HEK293 (cell line): ENCODE measurements around the gene AARS2.

Source experiments
- CTCF ChIA-PET: fragments of 350-600 bp; formaldehyde crosslinking; extraction: SDS; loops from one replicate; lab custom pipeline; 2021; ENCODE audit warnings: antibody characterized with exemption; lab: Yijun Ruan, JAX
- POLR2A ChIA-PET: fragments of 300-600 bp; formaldehyde crosslinking; extraction: SDS; loops from one replicate; lab custom pipeline; 2020; ENCODE audit warnings: antibody characterized with exemption, inconsistent platforms; lab: Yijun Ruan, JAX
- H3K27ac ChIP-seq: fragments of 200-500 bp; sonication (Bioruptor generic); 2 replicates; pipeline ENCODE4 v1.5.1; 2014; ENCODE audit warnings: low read depth, low read length, control low read depth, inconsistent platforms; ENCODE audit errors: extremely low read depth
- H3K36me3 ChIP-seq, 2 experiments: fragments of 200-500 bp in 1 of 2; sonication (Bioruptor generic) in 1 of 2; 1 replicate in 1 of 2; 2 replicates in 1 of 2; pipeline ENCODE4 v1.5.1; 2014 to 2017; ENCODE audit warnings: inconsistent platforms in 2 of 2, low read length in 2 of 2; ENCODE audit not compliant: control insufficient read depth in 2 of 2, insufficient read depth in 1 of 2
- H3K4me1 ChIP-seq: fragments of 200-500 bp; sonication (Bioruptor generic); 2 replicates; pipeline ENCODE4 v1.5.1; 2014; ENCODE audit warnings: mild to moderate bottlenecking, low read length, inconsistent platforms; ENCODE audit not compliant: control insufficient read depth, insufficient read depth
- H3K4me3 ChIP-seq: 2 replicates; pipeline ENCODE4 v1.5.1; 2011; ENCODE audit warnings: low read depth, mild to moderate bottlenecking, control low read depth, low read length, moderate library complexity
- H3K9me3 ChIP-seq: fragments of 200-500 bp; sonication (Bioruptor generic); 2 replicates; pipeline ENCODE4 v1.5.1; 2014; ENCODE audit warnings: low read depth, low read length, inconsistent platforms; ENCODE audit not compliant: control insufficient read depth, insufficient read depth
- BCL11A ChIP-seq: fragments of 450-650 bp; formaldehyde crosslinking; IDR thresholded peaks from 2 replicates; pipeline ENCODE4 v1.5.1; 2016; ENCODE audit warnings: low read depth, missing biosample characterization, missing genetic modification characterization
- KLF7 ChIP-seq: fragments of 450-650 bp; formaldehyde crosslinking; IDR thresholded peaks from 2 replicates; pipeline ENCODE4 v1.5.1; 2016; ENCODE audit warnings: missing biosample characterization, missing genetic modification characterization, borderline replicate concordance
- MEIS1 ChIP-seq: sonication (generic); formaldehyde crosslinking; IDR thresholded peaks from 2 replicates; pipeline ENCODE4 v1.8.1; 2022; ENCODE audit warnings: missing genetic modification reagents, mild to moderate bottlenecking, borderline replicate concordance
- MYNN ChIP-seq: fragments of 450-650 bp; formaldehyde crosslinking; IDR thresholded peaks from 2 replicates; pipeline ENCODE4 v1.5.1; 2016; ENCODE audit warnings: missing biosample characterization, missing genetic modification characterization, borderline replicate concordance
- WT1 ChIP-seq: fragments of 450-650 bp; formaldehyde crosslinking; IDR thresholded peaks from 2 replicates; pipeline ENCODE4 v1.5.1; 2016; ENCODE audit warnings: missing biosample characterization, missing genetic modification characterization
- ZBTB48 ChIP-seq: fragments of 450-650 bp; formaldehyde crosslinking; IDR thresholded peaks from 2 replicates; pipeline ENCODE4 v1.5.1; 2016; ENCODE audit warnings: missing biosample characterization, missing genetic modification characterization
- ZFP69B ChIP-seq: fragments of 450-650 bp; formaldehyde crosslinking; IDR thresholded peaks from 2 replicates; pipeline ENCODE4 v1.5.1; 2016; ENCODE audit warnings: missing biosample characterization, missing genetic modification characterization
- ZNF138 ChIP-seq: fragments of 450-650 bp; formaldehyde crosslinking; IDR thresholded peaks from 2 replicates; pipeline ENCODE4 v1.5.1; 2016; ENCODE audit warnings: missing biosample characterization, missing genetic modification characterization, borderline replicate concordance
- ZNF223 ChIP-seq: fragments of 450-650 bp; formaldehyde crosslinking; IDR thresholded peaks from 2 replicates; pipeline ENCODE4 v1.5.1; 2016; ENCODE audit warnings: missing biosample characterization, missing genetic modification characterization
- ZNF341 ChIP-seq: fragments of 450-650 bp; formaldehyde crosslinking; IDR thresholded peaks from 2 replicates; pipeline ENCODE4; 2016; ENCODE audit warnings: low read depth, missing biosample characterization, missing genetic modification characterization
- ZNF366 ChIP-seq: fragments of 450-650 bp; formaldehyde crosslinking; conservative IDR thresholded peaks from 2 replicates; pipeline ENCODE4 v1.5.1; 2016; ENCODE audit warnings: missing biosample characterization, missing genetic modification characterization
- ZNF391 ChIP-seq: fragments of 450-650 bp; formaldehyde crosslinking; IDR thresholded peaks from 2 replicates; pipeline ENCODE4 v1.5.1; 2016; ENCODE audit warnings: low read depth, missing biosample characterization, missing genetic modification characterization, borderline replicate concordance
- ZNF701 ChIP-seq: fragments of 450-650 bp; formaldehyde crosslinking; IDR thresholded peaks from 2 replicates; pipeline ENCODE4 v1.5.1; 2016; ENCODE audit warnings: missing biosample characterization, missing genetic modification characterization
- TF ChIP-seq, protein P1 (sequence below): sonication (generic); formaldehyde crosslinking; IDR thresholded peaks from 2 replicates; pipeline ENCODE4 v1.8.1; 2022; ENCODE audit warnings: mild to moderate bottlenecking, moderate library complexity, missing genetic modification reagents
- TF ChIP-seq, protein P2 (sequence below): fragments of 450-650 bp; formaldehyde crosslinking; IDR thresholded peaks from 2 replicates; pipeline ENCODE4 v1.5.1; 2016; ENCODE audit warnings: missing biosample characterization, missing genetic modification characterization
- TF ChIP-seq, protein P3 (sequence below): fragments of 450-650 bp; formaldehyde crosslinking; IDR thresholded peaks from 2 replicates; pipeline ENCODE4 v1.5.1; 2016; ENCODE audit warnings: missing biosample characterization, missing genetic modification characterization, low read depth
- TF ChIP-seq, protein P4 (sequence below): fragments of 450-650 bp; formaldehyde crosslinking; IDR thresholded peaks from 2 replicates; pipeline ENCODE4 v1.5.1; 2016; ENCODE audit warnings: missing biosample characterization, missing genetic modification characterization

Gene AARS2

DNA sequence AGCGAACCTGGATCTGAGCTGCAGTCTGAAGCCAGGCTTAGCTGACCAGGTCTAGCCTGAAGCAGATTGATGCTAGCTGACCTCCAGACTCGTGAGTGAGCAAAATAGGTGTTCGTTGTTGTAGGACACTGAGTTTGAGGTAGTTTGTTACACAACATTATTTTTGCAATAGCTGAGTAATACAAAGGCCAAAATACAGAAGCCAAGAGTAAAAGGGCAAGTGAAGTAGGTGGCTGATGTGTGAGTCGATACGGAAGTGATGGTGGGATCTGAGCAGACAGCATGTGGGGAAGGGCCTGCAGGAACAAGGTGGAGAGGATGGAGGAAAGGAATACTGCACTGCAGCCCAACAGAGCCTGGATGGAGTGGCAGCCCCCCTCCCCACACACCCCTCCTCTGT, 20.8 kb upstream of the AARS2 start:
- no peak overlapping the region for H3K27ac ChIP-seq
- no peaks in the 10 kb centered on the region for H3K4me1 ChIP-seq
- H3K36me3 ChIP-seq: no peaks in the 10 kb centered on the region
- no peak overlapping the region for H3K4me3 ChIP-seq
- H3K9me3 ChIP-seq: no peaks in the 10 kb centered on the region
- ChIA-PET POLR2A (interaction anchor here (2.0 kb wide), 1 partner anchor 87 kb away, joined by 5 read pairs; the partner anchor contains the start of gene HSP90AB1), CTCF (interaction anchor here (0.6 to 10.4 kb wide), 5 partner anchors 12 to 141 kb away, joined by 3 to 208 read pairs (median 9); partner anchors contain the start of genes AARS2, NFKBIE and TMEM151B)
- TF ChIP-seq MYNN (tag by site-specific recombination): no peak
- TF ChIP-seq ZBTB48: 0 out of 2 replicates have a peak, but pooled peaks have one; percentile 1
- TF ChIP-seq ZNF223 (tag by site-specific recombination): no peak

DNA sequence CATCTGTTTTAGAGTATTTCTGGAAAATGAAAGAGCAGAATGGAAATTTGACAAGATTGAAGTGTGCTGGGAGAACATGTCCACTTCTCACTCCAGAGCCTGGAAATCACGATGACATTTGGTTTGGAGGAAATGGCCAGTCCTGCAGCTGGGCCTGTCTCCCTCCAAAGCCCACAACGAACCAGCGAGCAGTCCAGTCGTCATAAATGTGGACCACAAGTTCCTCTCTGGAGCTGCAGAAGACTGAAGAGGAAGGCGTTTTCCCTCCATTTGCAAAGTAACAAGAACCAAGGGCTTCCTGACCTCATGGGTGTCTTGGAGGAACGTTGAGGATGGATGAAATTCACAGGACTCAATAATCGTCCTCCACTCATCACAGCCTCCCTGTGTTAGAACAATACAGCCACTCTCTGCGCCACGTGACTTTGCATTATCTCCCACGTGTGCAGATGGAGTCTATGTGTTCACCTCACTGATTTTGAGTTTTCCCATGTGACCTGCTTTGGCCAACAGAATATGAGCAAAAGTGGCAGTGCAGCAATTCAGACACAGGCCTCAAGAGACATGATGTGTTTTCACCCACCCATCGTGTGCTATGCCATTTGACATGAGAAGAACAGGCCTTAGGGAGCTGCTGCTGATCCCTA, 20.2 kb upstream of the AARS2 start:
- Histone ChIP-seq H3K36me3 (no peaks in the 10 kb centered on the region), H3K27ac (no peak overlapping the region), H3K4me3 (no peak overlapping the region), H3K9me3 (no peaks in the 10 kb centered on the region), H3K4me1 (no peaks in the 10 kb centered on the region)
- TF ChIP-seq, protein P1, sequence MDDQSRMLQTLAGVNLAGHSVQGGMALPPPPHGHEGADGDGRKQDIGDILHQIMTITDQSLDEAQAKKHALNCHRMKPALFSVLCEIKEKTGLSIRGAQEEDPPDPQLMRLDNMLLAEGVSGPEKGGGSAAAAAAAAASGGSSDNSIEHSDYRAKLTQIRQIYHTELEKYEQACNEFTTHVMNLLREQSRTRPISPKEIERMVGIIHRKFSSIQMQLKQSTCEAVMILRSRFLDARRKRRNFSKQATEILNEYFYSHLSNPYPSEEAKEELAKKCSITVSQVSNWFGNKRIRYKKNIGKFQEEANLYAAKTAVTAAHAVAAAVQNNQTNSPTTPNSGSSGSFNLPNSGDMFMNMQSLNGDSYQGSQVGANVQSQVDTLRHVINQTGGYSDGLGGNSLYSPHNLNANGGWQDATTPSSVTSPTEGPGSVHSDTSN (CRISPR knock-in tag): no peak
- TF ChIP-seq ZNF341: no peak
- TF ChIP-seq ZBTB48: 0 out of 2 replicates have a peak, but pooled peaks have one; percentile 29
- ChIA-PET CTCF (interaction anchor here (0.7 to 10.4 kb wide), 5 partner anchors 12 to 140 kb away, joined by 3 to 208 read pairs (median 9); partner anchors contain the start of genes AARS2, NFKBIE and TMEM151B), POLR2A (interaction anchor here (2.0 kb wide), 1 partner anchor 87 kb away, joined by 5 read pairs; the partner anchor contains the start of gene HSP90AB1)

DNA sequence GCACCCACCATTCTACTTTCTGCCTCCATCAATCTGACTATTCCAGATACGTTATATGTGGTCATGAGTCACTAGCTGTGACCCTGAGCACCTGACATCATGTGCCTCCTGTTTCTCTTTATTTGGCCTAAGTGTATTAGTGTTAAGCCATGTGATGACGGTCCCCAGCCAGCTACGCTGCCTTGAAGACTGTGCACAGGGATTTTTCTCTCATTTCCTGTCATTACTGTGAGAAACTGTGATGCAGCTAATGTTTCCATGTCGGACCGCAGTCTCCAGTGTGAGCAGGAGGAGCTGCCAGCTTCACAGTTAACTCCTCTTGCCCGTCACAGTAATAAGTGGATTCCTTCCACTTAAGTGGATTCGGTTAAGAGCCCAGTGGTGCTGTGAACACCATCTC, 19.4 kb upstream of the AARS2 start:
- no peaks in the 10 kb centered on the region for H3K4me1 ChIP-seq
- no peaks in the 10 kb centered on the region for H3K9me3 ChIP-seq
- TF ChIP-seq MYNN (tag by site-specific recombination): no peak
- TF ChIP-seq, protein P2, sequence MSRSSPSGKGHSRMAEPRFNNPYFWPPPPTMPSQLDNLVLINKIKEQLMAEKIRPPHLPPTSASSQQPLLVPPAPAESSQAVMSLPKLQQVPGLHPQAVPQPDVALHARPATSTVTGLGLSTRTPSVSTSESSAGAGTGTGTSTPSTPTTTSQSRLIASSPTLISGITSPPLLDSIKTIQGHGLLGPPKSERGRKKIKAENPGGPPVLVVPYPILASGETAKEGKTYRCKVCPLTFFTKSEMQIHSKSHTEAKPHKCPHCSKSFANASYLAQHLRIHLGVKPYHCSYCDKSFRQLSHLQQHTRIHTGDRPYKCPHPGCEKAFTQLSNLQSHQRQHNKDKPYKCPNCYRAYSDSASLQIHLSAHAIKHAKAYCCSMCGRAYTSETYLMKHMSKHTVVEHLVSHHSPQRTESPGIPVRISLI (tag by site-specific recombination): no peak
- TF ChIP-seq ZNF391 (tag by site-specific recombination): no peak
- TF ChIP-seq WT1: no peak
- TF ChIP-seq KLF7 (tag by site-specific recombination): no peak
- TF ChIP-seq ZBTB48: 0 out of 2 replicates have a peak, but pooled peaks have one; percentile 39
- no peak for TF ChIP-seq ZNF366
- no peaks in the 10 kb centered on the region for H3K36me3 ChIP-seq
- no peak overlapping the region for H3K27ac ChIP-seq
- POLR2A ChIA-PET: interaction anchor here (2.0 kb wide), 1 partner anchor 86 kb away, joined by 5 read pairs; the partner anchor contains the start of gene HSP90AB1
- H3K4me3 ChIP-seq: no peak overlapping the region
- CTCF ChIA-PET: interaction anchor here (0.6 to 10.4 kb wide), 7 partner anchors 13 to 676 kb away, joined by 3 to 208 read pairs (median 4); partner anchors contain the start of genes AARS2, NFKBIE and TMEM151B

DNA sequence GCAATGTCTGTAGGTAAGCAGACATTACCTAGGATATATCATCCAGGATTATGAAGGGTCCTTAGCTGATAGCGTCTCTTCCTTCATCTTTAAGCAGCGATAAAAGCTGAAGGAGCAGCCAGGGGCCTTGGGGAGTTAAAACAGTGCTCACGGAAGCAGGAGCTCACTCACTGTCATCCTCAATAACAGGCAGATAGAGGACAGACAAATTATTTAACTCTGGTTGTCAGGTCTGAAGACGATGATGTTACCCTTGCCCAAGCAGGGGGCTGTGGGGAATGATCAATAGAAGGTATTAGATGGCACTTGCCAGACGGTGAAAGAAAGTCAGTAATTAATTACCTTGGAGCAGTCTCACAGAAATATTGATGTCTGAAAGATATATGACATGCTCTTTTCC, 16.7 kb upstream of the AARS2 start:
- POLR2A ChIA-PET: interaction anchor here (1.4 kb wide), 1 partner anchor 17 kb away, joined by 3 read pairs; the partner anchor contains the start of gene AARS2
- CTCF ChIA-PET: interaction anchor here (0.6 to 1.7 kb wide), 5 partner anchors 9 to 25 kb away, joined by 3 to 8 read pairs (median 5); partner anchors contain the start of gene AARS2

More for the DNA sequence above, 16.7 kb upstream of the AARS2 start:
- no peak overlapping the region for H3K4me3 ChIP-seq
- H3K9me3 ChIP-seq: no peaks in the 10 kb centered on the region
- H3K36me3 ChIP-seq: no peaks in the 10 kb centered on the region
- H3K27ac ChIP-seq: no peak overlapping the region
- H3K4me1 ChIP-seq: no peaks in the 10 kb centered on the region
- TF ChIP-seq BCL11A (tag by site-specific recombination): no peak
- TF ChIP-seq MEIS1 (CRISPR knock-in tag): no peak
- TF ChIP-seq ZNF138: no peak
- TF ChIP-seq, protein P3, sequence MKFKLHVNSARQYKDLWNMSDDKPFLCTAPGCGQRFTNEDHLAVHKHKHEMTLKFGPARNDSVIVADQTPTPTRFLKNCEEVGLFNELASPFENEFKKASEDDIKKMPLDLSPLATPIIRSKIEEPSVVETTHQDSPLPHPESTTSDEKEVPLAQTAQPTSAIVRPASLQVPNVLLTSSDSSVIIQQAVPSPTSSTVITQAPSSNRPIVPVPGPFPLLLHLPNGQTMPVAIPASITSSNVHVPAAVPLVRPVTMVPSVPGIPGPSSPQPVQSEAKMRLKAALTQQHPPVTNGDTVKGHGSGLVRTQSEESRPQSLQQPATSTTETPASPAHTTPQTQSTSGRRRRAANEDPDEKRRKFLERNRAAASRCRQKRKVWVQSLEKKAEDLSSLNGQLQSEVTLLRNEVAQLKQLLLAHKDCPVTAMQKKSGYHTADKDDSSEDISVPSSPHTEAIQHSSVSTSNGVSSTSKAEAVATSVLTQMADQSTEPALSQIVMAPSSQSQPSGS (tag by site-specific recombination): no peak
- TF ChIP-seq ZFP69B (tag by site-specific recombination): no peak
- TF ChIP-seq, protein P4, sequence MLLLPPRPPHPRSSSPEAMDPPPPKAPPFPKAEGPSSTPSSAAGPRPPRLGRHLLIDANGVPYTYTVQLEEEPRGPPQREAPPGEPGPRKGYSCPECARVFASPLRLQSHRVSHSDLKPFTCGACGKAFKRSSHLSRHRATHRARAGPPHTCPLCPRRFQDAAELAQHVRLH: no peak
- TF ChIP-seq ZNF701 (tag by site-specific recombination): no peak
